GM21526 (cell line): Measurements from ENCODE around the gene CORO2B.
"Not testable (repeated sequence)": the region's sequence is repeated elsewhere in the genome, so short reads cannot be mapped to it uniquely, and the experiment has no call there.

Experiments used
- ATAC-seq: cut with Tn5 transposase; IDR thresholded peaks from one replicate; pipeline ENCODE4 v1.9.1; 2021; ENCODE audit warnings: moderate library complexity; ENCODE audit not compliant: unreplicated experiment, low FRiP score

CORO2B gene

DNA sequence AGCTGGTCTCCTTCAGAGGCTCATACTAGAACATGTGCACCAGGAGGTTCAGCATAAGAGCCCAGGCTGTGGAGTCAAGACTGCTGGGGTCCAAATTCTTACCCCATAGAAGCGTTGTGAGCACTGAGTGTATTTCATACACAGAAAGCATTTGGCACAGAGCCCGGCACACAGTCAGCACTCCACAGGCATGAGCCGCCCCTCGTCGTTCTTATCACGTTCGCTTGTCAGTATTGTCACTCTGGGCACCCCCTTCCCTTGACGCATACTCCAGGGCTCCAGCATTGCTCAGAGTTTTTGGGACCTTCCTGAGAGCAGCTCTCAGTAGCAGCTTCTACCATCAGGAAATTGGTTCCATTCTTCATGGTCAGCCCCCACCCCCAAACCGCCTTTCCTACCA is 25.2 kb downstream of the CORO2B start:
- ATAC-seq, result no peak

DNA sequence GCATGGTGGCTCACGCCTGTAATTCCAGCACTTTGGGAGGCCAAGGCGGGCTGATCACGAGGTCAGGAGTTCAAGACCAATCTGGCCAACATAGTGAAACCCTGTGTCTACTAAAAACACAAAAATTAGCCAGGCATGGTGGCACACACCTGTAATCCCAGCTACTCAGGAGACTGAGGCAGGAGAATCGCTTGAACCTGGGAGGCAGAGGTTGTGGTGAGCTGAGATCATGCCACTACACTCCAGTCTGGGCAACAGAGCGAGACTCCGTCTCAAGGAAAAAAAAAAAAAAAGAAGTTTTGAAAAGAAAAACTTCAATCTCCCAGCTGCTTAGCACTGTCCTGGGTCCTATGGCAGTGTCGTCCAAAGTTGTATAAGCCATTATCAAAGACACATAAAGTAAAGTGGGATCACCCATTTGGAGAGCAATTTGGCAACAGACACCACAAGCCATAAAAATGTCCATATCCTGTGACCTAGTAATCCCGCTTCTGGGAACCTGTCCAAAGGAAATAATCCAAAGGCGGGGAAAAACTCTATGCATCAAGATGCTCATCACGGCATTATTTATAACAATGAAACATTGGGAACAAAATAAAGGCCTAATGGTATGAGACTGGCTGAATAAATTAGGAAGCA is 26.2 kb downstream of the CORO2B start:
- ATAC-seq, result not testable (repeated sequence)

GRCh38 chr15:68606375-68606774 is 27.6 kb downstream of the CORO2B start:
- no peak for ATAC-seq

DNA sequence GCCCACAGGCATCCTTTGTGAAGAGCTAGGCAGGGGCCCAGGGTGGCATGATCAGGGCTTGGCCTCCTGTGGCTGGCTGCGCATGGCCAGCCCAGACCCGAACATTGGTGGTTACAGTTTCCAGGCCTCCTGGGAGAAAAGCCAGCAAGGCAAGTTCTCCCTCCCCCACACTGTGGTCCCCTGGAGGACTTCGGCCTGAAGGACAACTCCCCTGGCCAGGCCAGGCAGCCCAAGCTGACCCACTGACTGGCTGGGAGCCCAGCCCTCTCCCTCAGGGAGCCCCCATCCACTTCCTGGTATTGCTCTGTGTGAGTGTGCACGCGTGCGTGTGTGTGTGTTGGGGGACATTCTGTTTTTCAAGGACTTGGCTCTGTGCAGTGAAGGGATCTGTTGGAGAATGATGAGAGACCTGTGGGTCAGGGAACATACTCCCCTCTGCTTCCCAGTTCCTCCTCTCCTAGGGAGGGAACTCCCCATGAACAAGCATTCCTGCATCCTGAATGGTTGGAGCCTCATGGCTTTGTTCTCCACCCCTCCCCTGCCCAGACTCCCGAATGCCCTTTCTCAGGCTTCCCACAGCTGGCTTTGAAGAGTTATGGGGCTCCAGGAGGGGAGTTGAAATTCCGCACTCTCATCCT is 29.5 kb downstream of the CORO2B start:
- no peak for ATAC-seq

- ATAC-seq, result no peak
Observed at GRCh38 chr15:68608844-68609232, 30.0 kb downstream of the CORO2B start.

DNA sequence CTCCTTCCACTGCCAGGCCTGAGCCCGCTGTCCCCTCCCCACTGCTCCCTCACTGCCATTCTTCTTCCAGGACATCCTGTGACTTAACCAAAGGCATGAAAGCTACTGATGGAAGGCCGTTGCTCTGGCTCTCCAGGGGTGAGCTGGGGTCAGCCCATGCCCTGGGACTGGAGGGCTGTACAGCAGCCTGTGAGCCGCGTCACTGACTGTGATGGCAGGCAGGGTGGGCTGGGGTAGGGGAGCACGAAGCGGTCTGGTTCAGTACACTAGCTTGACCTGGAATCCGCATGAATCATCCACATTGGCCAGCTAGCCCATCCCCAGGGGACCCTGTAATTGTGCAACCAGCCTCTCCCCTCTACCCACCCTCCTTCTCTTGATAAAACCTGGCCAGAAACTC is 30.8 kb downstream of the CORO2B start:
- ATAC-seq, result no peak

GRCh38 chr15:68610825-68611224 is 32.0 kb downstream of the CORO2B start:
- ATAC-seq, result no peak

- ATAC-seq, result no peak
Observed at GRCh38 chr15:68612503-68612902, 33.7 kb downstream of the CORO2B start.

- ATAC-seq, result no peak
Observed at GRCh38 chr15:68612979-68613740, 34.4 kb downstream of the CORO2B start.

DNA sequence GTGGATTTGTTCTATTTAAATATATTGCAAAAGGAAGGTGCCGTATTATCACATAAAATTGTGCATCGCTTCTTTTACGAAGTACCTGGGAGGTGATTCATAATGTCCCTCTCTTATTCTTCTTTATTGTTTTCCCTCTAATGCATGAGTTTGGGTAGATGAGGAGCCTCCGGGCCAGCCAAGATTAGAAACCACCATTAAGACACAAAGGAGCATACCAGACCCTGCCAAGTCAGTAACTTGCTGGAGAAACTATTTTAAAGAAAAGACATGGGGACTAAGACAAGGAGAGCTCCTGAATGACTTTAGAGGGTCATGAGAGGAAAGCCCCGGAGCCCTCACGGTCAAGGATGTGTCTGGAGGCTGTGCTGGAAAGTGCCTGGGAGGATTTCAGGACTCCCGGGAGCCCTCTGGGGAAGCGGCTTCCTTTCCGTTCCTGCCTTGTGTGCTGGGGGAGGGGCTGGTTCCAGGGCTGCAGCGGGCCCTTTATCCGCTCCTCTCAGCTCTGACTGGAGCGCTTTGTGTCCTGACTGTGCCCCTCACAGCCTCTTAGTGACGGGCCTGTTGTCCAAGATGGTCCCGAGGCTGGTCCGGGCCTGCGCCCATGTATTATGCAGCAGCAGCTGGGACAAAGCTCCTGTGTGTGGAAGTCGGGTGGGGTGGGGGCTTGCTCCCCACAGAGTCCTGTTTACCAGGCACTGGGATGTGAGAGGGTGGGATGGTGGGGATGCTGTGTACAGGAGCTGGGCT is 35.7 kb downstream of the CORO2B start:
- ATAC-seq, result no peak

GRCh38 chr15:68615301-68615700 is 36.5 kb downstream of the CORO2B start:
- no peak for ATAC-seq

DNA sequence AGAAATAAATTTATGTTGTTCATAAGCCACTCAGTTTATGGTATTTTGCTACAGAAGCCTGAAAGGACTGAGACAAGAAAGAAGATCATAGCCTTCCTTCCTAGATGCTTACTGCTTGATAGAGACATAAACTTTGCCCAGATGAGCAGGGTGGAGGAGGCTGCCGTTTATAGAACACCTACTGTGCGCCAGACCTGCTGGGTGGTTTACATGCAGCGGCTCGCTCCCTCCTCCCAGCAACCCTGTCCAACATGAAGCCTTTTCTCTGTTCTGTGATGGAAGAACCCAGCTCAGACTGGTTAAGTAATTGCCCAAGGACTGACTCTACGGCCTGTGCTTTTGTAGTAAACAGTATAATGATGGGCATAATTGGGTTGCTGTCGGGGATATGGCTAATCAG is 37.0 kb downstream of the CORO2B start:
- no peak for ATAC-seq

DNA sequence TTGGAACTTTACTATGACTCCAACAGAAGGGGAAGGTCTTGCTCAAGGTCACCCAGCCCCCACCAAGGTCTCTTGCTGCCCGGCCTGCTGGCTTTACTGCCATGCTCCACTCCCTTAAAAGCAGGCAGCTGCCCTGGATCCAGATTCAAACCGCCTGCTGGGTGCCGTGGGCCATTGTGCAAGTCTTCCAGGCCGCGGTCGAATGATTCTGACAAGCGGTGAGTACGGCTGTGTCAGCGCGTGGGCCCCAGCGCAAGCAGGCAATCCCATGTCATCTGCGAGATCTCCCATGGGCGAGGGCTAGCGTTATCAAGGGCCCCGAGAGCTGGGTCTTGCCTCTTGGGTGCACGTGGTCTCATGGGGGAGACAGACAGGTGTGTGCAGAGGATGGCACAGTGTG is 37.6 kb downstream of the CORO2B start:
- no peak for ATAC-seq

GRCh38 chr15:68617001-68617400 is 38.2 kb downstream of the CORO2B start:
- no peak for ATAC-seq

GRCh38 chr15:68617777-68618176 is 39.0 kb downstream of the CORO2B start:
- ATAC-seq, result no peak

- no peak for ATAC-seq
Observed at GRCh38 chr15:68618394-68618793, 39.6 kb downstream of the CORO2B start.

- no peak for ATAC-seq
Observed at GRCh38 chr15:68618908-68619698, 40.3 kb downstream of the CORO2B start.

DNA sequence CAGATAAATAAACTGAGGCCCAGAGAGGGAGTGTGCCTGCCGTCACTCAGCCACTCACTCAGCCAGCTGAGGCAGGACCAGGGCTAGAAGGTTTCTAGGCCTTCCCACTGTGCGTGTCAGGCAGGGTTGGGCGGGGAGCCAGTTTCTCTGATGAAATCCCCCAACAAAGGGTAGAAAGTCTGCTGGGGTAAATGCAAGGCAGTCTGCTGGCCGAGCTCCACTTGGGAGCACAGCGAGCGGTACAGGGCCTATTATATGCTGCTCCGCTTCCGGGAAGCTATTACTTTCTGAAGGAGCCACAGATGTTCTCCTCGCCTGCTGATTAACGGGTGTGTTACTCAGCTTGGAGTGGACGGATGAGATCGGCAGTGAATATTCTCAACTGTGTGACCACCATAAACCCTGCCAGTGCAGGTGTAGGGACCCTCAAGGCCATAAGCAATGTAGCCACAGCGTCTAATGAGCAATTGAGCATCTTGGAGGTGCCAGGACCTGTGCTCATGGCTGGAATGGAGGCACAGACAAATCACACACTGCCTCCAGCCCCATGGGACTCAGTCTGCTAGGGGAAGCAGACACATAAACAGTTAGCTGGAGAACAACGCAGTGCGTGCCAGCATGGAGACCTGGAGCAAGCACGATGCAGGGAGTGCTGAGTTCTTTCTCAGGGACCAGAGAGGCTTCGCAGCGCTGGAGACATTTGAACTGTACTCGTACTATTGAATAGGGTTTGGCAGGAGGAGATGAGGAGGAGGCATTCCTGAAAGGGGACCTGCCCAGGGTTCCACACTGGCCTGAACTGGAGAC is 42.1 kb downstream of the CORO2B start:
- ATAC-seq, result no peak

DNA sequence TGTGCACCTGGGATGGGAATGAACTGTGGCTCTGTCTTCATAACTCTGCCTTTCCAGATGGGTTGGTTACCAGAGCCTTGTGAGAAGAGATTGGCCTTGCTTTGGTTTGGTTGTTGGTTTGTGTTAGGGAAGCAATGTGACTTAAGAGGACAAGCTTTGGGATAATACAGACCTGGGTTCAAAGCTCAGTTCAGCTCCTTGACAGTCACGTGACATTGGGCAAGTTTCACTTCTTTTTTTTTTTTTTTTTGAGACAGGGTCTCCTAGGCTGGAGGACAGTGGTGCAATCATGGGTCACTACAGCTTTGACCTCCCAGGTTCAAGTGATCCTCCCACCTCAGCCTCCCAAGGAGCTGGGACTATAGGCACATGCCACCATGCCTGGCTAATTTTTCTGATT is 42.7 kb downstream of the CORO2B start:
- ATAC-seq, result no peak
